ENCODE results near the gene FOLR3. TPM values are rescaled to one million over a fixed set of nuclear protein-coding genes. Genes with fewer than 3 reads are reported as not detected.

FOLR3 gene
- total RNA-seq, 4 donors from 2014 or later: 0.68 to 0.88 TPM; not detected in 2

- no peak for TF ChIP-seq CTCF (IDR thresholded peaks at IDR 0.05; ENCODE audit: low read depth)
Measured at GRCh38 chr11:72112978-72113808, 22.3 kb upstream of the FOLR3 start.

GRCh38 chr11:72114570-72114969 lies 21.0 kb upstream of the FOLR3 start:
- TF ChIP-seq CTCF (IDR thresholded peaks at IDR 0.05; ENCODE audit: low read depth): no peak

- TF ChIP-seq CTCF (IDR thresholded peaks at IDR 0.05; ENCODE audit: low read depth): no peak
Measured at GRCh38 chr11:72116019-72116755, 19.3 kb upstream of the FOLR3 start.

GRCh38 chr11:72119198-72119597 lies 16.3 kb upstream of the FOLR3 start:
- TF ChIP-seq CTCF (IDR thresholded peaks at IDR 0.05; ENCODE audit: low read depth): no peak

GRCh38 chr11:72120930-72121329 lies 14.6 kb upstream of the FOLR3 start:
- TF ChIP-seq CTCF (IDR thresholded peaks at IDR 0.05; ENCODE audit: low read depth): no peak

GRCh38 chr11:72122607-72123006 lies 12.9 kb upstream of the FOLR3 start:
- TF ChIP-seq CTCF (IDR thresholded peaks at IDR 0.05; ENCODE audit: low read depth): no peak

- TF ChIP-seq CTCF (IDR thresholded peaks at IDR 0.05; ENCODE audit: low read depth): no peak
Measured at GRCh38 chr11:72123117-72123653, 12.3 kb upstream of the FOLR3 start.
